ENCODE results near the gene PDE6H.

PDE6H gene

GRCh38 chr12:14974633-14975032, 1.8 kb downstream of the PDE6H start:
- no peak for DNase-seq (ENCODE audit: low read depth, low spot score)

GRCh38 chr12:14975457-14975856, 2.6 kb downstream of the PDE6H start:
- no peak for DNase-seq (ENCODE audit: low read depth, low spot score)

GRCh38 chr12:14976658-14977057, 3.8 kb downstream of the PDE6H start:
- DNase-seq (ENCODE audit: low read depth, low spot score), result no peak

GRCh38 chr12:14979468-14979867, 6.6 kb downstream of the PDE6H start:
- DNase-seq (ENCODE audit: low read depth, low spot score), result no peak

GRCh38 chr12:14981049-14981448, 8.2 kb downstream of the PDE6H start:
- DNase-seq (ENCODE audit: low read depth, low spot score), result no peak

- DNase-seq (ENCODE audit: low read depth, low spot score), result no peak
These were observed 9.7 kb downstream of the PDE6H start for GRCh38 chr12:14982562-14982961.

- DNase-seq (ENCODE audit: low read depth, low spot score), result no peak
These were observed 10.1 kb downstream of the PDE6H start for GRCh38 chr12:14982991-14983390.

GRCh38 chr12:14984036-14984435, 11.2 kb downstream of the PDE6H start:
- DNase-seq (ENCODE audit: low read depth, low spot score), result no peak

- DNase-seq (ENCODE audit: low read depth, low spot score), result no peak
These were observed 12.0 kb downstream of the PDE6H start for GRCh38 chr12:14984766-14985285.

GRCh38 chr12:14986449-14986848, 13.6 kb downstream of the PDE6H start:
- DNase-seq (ENCODE audit: low read depth, low spot score), result no peak

GRCh38 chr12:14988035-14988434, 15.2 kb downstream of the PDE6H start:
- no peak for DNase-seq (ENCODE audit: low read depth, low spot score)

- no peak for DNase-seq (ENCODE audit: low read depth, low spot score)
These were observed 16.9 kb downstream of the PDE6H start for GRCh38 chr12:14989790-14990189.

- no peak for DNase-seq (ENCODE audit: low read depth, low spot score)
These were observed 18.2 kb downstream of the PDE6H start for GRCh38 chr12:14991069-14991468.

- no peak for DNase-seq (ENCODE audit: low read depth, low spot score)
These were observed 19.8 kb downstream of the PDE6H start for GRCh38 chr12:14992673-14993072.

GRCh38 chr12:14993117-14993516, 20.3 kb downstream of the PDE6H start:
- DNase-seq (ENCODE audit: low read depth, low spot score), result no peak

- DNase-seq (ENCODE audit: low read depth, low spot score), result peak; percentile 21
These were observed 20.9 kb downstream of the PDE6H start for GRCh38 chr12:14993537-14994266.

- DNase-seq (ENCODE audit: low read depth, low spot score), result no peak
These were observed 21.8 kb downstream of the PDE6H start for GRCh38 chr12:14994610-14995009.

- DNase-seq (ENCODE audit: low read depth, low spot score), result no peak
These were observed 23.0 kb downstream of the PDE6H start for GRCh38 chr12:14995583-14996425.

- no peak for DNase-seq (ENCODE audit: low read depth, low spot score)
These were observed 25.2 kb downstream of the PDE6H start for GRCh38 chr12:14997998-14998397.

GRCh38 chr12:14999021-14999694, 26.3 kb downstream of the PDE6H start:
- no peak for DNase-seq (ENCODE audit: low read depth, low spot score)

- DNase-seq (ENCODE audit: low read depth, low spot score), result no peak
These were observed 27.0 kb downstream of the PDE6H start for GRCh38 chr12:14999695-15000365.

- DNase-seq (ENCODE audit: low read depth, low spot score), result no peak
These were observed 27.7 kb downstream of the PDE6H start for GRCh38 chr12:15000575-15000974.
